Testis (tissue), 3 donors: ENCODE measurements around the gene MBNL2. TPM values are rescaled to one million over a fixed set of nuclear protein-coding genes. Genes with fewer than 3 reads are reported as not detected.

Experiments
- DNase-seq: peaks from one replicate; pipeline ENCODE4 v3.0.0-alpha.2; 2019
- H3K27ac ChIP-seq, 2 donors: fragments of 200-600 bp; sonication (generic); one replicate each; pipeline ENCODE4 v1.5.1; 2019
- H3K27me3 ChIP-seq: fragments of 200-600 bp; sonication (generic); one replicate; pipeline ENCODE4 v1.5.1; 2019
- H3K36me3 ChIP-seq: fragments of 200-600 bp; sonication (generic); one replicate; pipeline ENCODE4 v1.5.1; 2017; ENCODE audit warnings: low read depth; ENCODE audit errors: missing control alignments
- H3K4me1 ChIP-seq: fragments of 200-600 bp; sonication (generic); one replicate; pipeline ENCODE4 v1.5.1; 2019
- H3K4me3 ChIP-seq, 2 donors: fragments of 200-600 bp; sonication (generic); one replicate each; pipeline ENCODE4 v1.5.1; 2017 to 2019
- H3K9me3 ChIP-seq: fragments of 200-600 bp; sonication (generic); one replicate; pipeline ENCODE4 v1.5.1; 2017
- POLR2A ChIP-seq: fragments of 450-650 bp; IDR thresholded peaks from one replicate; pipeline ENCODE4 v1.6.1; 2017; ENCODE audit warnings: antibody characterized with exemption, mild to moderate bottlenecking, moderate library complexity
- WGBS, 2 donors: methylation state at CpG; one replicate each; pipeline ENCODE4 v1.1.5; 2018; 5-methylcytosine and 5-hydroxymethylcytosine counted together
- intact Hi-C: fragments of 100-400 bp; cut with DNase I; formaldehyde crosslinking; loops from one replicate; pipeline ENCODE4 v1.15.1; 2023; ENCODE audit warnings: low total_unique reads
- polyA plus RNA-seq: library from polyadenylated mRNA; stranded (reverse); fragments of 350-450 nt; fragmentation: Illumina TruSeq; extraction: RNeasy Lipid Tissue Mini Kit (QIAGEN cat#74804); gene quantifications from one replicate; pipeline ENCODE4 v1.2.3, GENCODE V29; 2014; ENCODE audit warnings: low read depth, low replicate concordance; ENCODE audit not compliant: insufficient read depth
- total RNA-seq, 2 donors: library from RNA; depleted of rRNA; stranded (reverse); fragments of >200 nt; gene quantifications; one replicate each; pipeline ENCODE4 v1.2.3, GENCODE V29; 2016
- TF ChIP-seq, protein P1 (sequence below), 3 experiments: fragments of 450-650 bp in 2 of 3; fragments of 200-600 bp in 1 of 3; sonication (generic) in 1 of 3; IDR thresholded peaks; one replicate each; pipeline ENCODE4 v1.5.1; 2016 to 2019; ENCODE audit warnings: antibody characterized with exemption in 3 of 3, mild to moderate bottlenecking in 2 of 3, moderate library complexity in 1 of 3

The MBNL2 gene
- total and polyA plus RNA-seq, 3 donors from 2014 or later, result 21.5 to 83.0 (median 69.4) TPM

DNA sequence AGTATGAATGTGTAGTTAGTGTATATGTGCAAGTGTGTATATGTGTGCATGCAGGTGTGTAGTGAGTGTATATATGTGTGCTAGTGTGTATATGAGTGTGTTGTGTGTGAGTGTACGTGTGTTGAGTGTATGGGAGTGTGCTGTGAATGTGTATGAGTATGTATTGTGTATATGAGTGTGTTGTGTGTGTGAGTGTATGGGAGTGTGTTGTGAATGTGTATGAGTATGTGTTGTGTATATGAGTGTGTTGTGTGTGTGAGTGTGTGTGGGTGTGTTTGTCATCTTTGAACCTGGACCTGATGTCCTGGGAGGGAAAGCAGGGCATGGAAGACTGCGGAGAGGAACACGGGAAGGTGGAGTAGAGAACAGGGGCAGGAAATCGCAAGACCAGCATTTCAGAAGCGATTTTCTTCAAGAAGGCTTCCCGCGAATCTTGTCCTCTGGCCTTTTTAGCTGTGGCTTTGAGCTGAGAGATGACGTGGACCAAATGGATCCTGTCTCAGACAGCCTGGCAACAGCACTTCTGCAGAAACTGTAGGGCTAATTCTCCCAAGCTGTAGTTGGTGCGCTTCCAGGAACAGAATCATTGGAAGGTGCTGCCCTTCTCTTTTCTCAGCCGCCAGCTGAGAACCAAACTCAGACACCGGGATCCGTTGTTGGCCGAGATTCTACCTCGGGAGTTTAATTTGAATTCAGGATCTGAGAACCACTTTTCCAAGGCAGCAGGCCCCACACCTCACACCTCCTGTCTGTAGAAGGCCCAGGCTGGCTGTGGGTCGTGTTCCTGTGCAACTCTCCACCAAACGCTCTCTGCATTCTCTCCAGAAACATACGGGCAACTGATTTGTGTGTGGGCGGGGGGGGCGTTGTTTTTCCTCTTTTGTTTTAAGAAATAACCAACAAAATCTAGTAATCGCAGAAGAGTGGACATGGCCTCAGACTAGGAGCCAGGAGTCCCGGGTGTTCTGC, 117.2 kb downstream of the MBNL2 start:
- peaks cover 5% of the 10 kb centered on the region for H3K4me1 ChIP-seq
- intact Hi-C loops, result no loop called here
- H3K4me3 ChIP-seq, result no peak overlapping the region
- no peaks in the 10 kb centered on the region for H3K27me3 ChIP-seq
- no peak for TF ChIP-seq POLR2A
- TF ChIP-seq, protein P1, sequence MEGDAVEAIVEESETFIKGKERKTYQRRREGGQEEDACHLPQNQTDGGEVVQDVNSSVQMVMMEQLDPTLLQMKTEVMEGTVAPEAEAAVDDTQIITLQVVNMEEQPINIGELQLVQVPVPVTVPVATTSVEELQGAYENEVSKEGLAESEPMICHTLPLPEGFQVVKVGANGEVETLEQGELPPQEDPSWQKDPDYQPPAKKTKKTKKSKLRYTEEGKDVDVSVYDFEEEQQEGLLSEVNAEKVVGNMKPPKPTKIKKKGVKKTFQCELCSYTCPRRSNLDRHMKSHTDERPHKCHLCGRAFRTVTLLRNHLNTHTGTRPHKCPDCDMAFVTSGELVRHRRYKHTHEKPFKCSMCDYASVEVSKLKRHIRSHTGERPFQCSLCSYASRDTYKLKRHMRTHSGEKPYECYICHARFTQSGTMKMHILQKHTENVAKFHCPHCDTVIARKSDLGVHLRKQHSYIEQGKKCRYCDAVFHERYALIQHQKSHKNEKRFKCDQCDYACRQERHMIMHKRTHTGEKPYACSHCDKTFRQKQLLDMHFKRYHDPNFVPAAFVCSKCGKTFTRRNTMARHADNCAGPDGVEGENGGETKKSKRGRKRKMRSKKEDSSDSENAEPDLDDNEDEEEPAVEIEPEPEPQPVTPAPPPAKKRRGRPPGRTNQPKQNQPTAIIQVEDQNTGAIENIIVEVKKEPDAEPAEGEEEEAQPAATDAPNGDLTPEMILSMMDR (IDR thresholded peaks at IDR 0.05), result no peak
- WGBS, 2 donors, result 25 to 36% methylated on average over 21 of the region's 21 CpGs
- peak overlapping the region in 1 of 2 donors; percentile 32 for H3K27ac ChIP-seq
- DNase-seq, result peak; percentile 60
- no peaks in the 10 kb centered on the region for H3K9me3 ChIP-seq
- H3K36me3 ChIP-seq, result no peaks in the 10 kb centered on the region

DNA sequence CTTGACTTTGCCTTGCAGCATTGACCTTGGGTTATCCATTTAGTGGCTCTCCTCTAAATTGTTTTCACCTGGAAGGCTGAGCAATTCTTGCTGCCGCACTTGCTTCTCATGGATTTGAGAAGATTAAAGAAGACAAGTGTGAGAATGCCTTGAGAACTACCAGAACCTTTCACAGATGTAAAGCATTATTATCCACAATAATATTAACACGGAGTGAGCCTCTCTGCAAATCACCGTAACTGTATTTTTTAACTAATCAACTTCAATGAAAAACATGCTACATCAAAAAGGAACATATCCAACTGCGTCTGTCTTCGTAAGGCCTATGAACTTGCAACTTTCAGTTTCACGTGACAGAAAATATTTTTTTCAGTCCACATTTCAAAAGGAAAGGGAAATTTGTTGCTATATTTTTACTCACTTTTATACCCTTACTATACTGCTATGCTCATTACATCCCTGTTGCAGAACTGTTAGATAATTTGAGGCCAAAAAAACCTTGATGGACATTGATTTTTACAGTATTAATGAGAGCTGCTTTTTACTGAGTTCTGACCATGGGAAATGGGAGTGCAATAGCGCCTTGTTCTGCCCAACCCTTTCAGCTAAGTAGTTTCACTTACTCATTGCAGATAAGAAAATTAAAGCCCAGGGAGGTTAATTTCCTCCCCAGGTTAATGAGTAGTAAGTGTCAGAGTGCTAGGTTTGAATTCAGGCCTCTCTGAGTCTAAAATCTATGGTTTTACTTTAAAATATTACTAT, 118.0 kb downstream of the MBNL2 start:
- H3K36me3 ChIP-seq, result no peaks in the 10 kb centered on the region
- no peak overlapping the region for H3K4me3 ChIP-seq
- H3K9me3 ChIP-seq, result no peaks in the 10 kb centered on the region
- no peak for TF ChIP-seq POLR2A
- TF ChIP-seq, protein P1 (IDR thresholded peaks at IDR 0.05), result no peak
- intact Hi-C loops, result no loop called here
- DNase-seq, result no peak
- 50 to 54% methylated on average over 7 of the region's 7 CpGs for WGBS, 2 donors
- H3K27me3 ChIP-seq, result no peaks in the 10 kb centered on the region
- H3K27ac ChIP-seq, result peak overlapping the region in 1 of 2 donors; percentile 32
- peaks cover 9% of the 10 kb centered on the region for H3K4me1 ChIP-seq

DNA sequence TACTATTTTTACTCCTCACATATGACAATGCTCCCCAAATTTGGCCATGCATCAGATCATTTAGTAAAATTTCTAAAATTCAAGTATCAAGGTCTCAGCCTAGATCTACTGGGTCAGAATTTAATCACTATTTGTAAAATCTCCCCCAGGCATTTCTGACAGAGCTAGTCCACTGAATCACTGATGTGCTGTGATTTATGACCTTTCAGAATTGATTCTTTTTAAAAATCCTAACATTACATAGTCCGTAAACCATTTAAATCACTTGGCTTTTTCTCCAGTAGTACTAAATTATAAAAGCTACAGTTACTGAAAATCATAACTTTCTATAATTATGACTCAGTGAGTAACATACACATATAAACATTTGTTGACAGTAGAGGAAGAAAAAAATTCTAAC, 119.0 kb downstream of the MBNL2 start:
- Histone ChIP-seq H3K4me3 (no peak overlapping the region), H3K4me1 (peaks cover 9% of the 10 kb centered on the region), H3K27ac (no peak overlapping the region), H3K36me3 (no peaks in the 10 kb centered on the region), H3K9me3 (no peaks in the 10 kb centered on the region), H3K27me3 (no peaks in the 10 kb centered on the region)
- intact Hi-C loops, result no loop called here
- DNase-seq, result no peak
- WGBS, 2 donors, result 86 to 88% methylated on average over 1 of the region's 1 CpG
- TF ChIP-seq, protein P1 (IDR thresholded peaks at IDR 0.05), result no peak
- no peak for TF ChIP-seq POLR2A

DNA sequence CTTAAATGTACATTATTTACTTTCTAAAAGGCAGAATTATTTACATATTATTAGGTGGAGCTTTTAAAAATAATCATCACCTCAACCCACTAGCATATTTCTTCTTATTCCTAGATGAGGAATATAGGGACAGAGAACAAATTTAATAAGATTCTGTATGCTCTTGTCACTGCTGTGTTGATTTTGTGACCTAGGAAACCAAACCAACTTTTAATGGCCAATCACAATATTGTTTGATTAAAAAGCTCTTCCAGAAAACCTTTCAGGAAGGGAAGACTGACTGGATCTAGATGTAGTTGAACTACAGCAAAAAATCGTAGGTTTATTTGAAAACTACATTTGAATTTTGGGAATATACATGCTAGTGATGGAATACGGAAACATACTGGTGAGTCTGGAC, 120.0 kb downstream of the MBNL2 start:
- Histone ChIP-seq H3K4me3 (no peak overlapping the region), H3K9me3 (no peaks in the 10 kb centered on the region), H3K27me3 (no peaks in the 10 kb centered on the region), H3K36me3 (no peaks in the 10 kb centered on the region), H3K27ac (no peak overlapping the region), H3K4me1 (peaks cover 9% of the 10 kb centered on the region)
- WGBS, 2 donors, result 84% methylated on average over 2 of the region's 2 CpGs
- TF ChIP-seq, protein P1 (IDR thresholded peaks at IDR 0.05), result no peak
- no peak for TF ChIP-seq POLR2A
- intact Hi-C loops, result no loop called here
- DNase-seq, result no peak
